WTC11 (cell line): ENCODE measurements around the gene C17orf78.

Experiments
- CREB1 ChIP-seq: sonication (generic); formaldehyde crosslinking; IDR thresholded peaks from 2 replicates; pipeline ENCODE4 v1.8.0; 2023; ENCODE audit warnings: mild to moderate bottlenecking, missing genetic modification reagents
- ELF4 ChIP-seq: sonication (generic); formaldehyde crosslinking; IDR thresholded peaks from 2 replicates; pipeline ENCODE4 v1.8.1; 2022; ENCODE audit warnings: low read depth, mild to moderate bottlenecking, moderate library complexity, missing genetic modification reagents
- NFYB ChIP-seq: sonication (generic); formaldehyde crosslinking; conservative IDR thresholded peaks from 2 replicates; pipeline ENCODE4 v1.8.0; 2022; ENCODE audit warnings: low read depth, missing genetic modification reagents
- TF ChIP-seq, protein P1 (sequence below): sonication (generic); formaldehyde crosslinking; IDR thresholded peaks from 2 replicates; pipeline ENCODE4 v1.8.0; 2022; ENCODE audit warnings: mild to moderate bottlenecking, missing genetic modification reagents
- TF ChIP-seq, protein P2 (sequence below): sonication (generic); formaldehyde crosslinking; IDR thresholded peaks from 2 replicates; pipeline ENCODE4 v1.8.0; 2022; ENCODE audit warnings: mild to moderate bottlenecking, missing genetic modification reagents
- TF ChIP-seq, protein P3 (sequence below): fragments of 200-600 bp; IDR thresholded peaks from 2 replicates; pipeline ENCODE4 v1.8.0; 2022; ENCODE audit warnings: antibody characterized with exemption

DNA sequence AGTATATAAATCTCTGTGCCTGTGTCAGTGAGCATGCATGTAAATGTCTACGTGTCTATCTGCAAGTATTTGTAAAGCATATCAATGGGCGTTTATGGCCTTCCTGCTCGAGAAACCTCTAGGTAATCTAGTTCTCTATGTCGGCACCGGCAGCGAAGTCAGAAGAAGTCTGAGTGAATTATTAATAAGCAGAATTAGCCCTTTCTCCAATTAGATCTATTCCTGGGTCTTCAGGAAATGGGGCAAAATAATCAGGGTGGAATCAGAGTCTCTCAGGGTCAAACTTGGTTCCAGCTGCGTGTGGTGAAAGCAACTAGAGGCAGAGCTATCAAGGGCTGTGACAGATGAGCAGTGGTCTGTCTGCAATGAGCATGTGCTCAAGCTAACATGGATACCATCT, at the start of gene C17orf78:
- TF ChIP-seq, protein P1, sequence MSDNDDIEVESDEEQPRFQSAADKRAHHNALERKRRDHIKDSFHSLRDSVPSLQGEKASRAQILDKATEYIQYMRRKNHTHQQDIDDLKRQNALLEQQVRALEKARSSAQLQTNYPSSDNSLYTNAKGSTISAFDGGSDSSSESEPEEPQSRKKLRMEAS (CRISPR knock-in tag), result no peak
- TF ChIP-seq, protein P2, sequence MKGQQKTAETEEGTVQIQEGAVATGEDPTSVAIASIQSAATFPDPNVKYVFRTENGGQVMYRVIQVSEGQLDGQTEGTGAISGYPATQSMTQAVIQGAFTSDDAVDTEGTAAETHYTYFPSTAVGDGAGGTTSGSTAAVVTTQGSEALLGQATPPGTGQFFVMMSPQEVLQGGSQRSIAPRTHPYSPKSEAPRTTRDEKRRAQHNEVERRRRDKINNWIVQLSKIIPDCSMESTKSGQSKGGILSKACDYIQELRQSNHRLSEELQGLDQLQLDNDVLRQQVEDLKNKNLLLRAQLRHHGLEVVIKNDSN, result no peak
- TF ChIP-seq CREB1 (CRISPR knock-in tag) (no peak), NFYB (CRISPR knock-in tag) (no peak), ELF4 (CRISPR knock-in tag) (no peak)
- TF ChIP-seq, protein P3, sequence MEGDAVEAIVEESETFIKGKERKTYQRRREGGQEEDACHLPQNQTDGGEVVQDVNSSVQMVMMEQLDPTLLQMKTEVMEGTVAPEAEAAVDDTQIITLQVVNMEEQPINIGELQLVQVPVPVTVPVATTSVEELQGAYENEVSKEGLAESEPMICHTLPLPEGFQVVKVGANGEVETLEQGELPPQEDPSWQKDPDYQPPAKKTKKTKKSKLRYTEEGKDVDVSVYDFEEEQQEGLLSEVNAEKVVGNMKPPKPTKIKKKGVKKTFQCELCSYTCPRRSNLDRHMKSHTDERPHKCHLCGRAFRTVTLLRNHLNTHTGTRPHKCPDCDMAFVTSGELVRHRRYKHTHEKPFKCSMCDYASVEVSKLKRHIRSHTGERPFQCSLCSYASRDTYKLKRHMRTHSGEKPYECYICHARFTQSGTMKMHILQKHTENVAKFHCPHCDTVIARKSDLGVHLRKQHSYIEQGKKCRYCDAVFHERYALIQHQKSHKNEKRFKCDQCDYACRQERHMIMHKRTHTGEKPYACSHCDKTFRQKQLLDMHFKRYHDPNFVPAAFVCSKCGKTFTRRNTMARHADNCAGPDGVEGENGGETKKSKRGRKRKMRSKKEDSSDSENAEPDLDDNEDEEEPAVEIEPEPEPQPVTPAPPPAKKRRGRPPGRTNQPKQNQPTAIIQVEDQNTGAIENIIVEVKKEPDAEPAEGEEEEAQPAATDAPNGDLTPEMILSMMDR, result no peak
